ENCODE measurements around the gene GLI1.
A peak's percentile ranks its signal among the peaks of the same experiment; 100 is the strongest.
"Not testable (repeated sequence)": the region's sequence is repeated elsewhere in the genome, so short reads cannot be mapped to it uniquely, and the experiment has no call there.

Gene GLI1

GRCh38 chr12:57459750-57460467 lies at the start of gene GLI1:
GLI1 (plus strand) TSS chr12:57459785; CDS start chr12:57463692, 3,907 bp downstream.
- no peak for DNase-seq (ENCODE audit: low read depth in 3 of 3)

GRCh38 chr12:57410534-57410933 lies 49.1 kb upstream of the GLI1 start:
- no peak for DNase-seq (ENCODE audit: low read depth in 3 of 3)

- DNase-seq (ENCODE audit: low read depth in 3 of 3), result not testable (repeated sequence)
Observed at GRCh38 chr12:57414160-57414559, 45.4 kb upstream of the GLI1 start.

- no peak for DNase-seq (ENCODE audit: low read depth in 3 of 3)
Observed at GRCh38 chr12:57415088-57415487, 44.5 kb upstream of the GLI1 start.

- DNase-seq (ENCODE audit: low read depth in 3 of 3), result no peak
Observed at GRCh38 chr12:57416039-57416996, 43.3 kb upstream of the GLI1 start.

- no peak for DNase-seq (ENCODE audit: low read depth in 3 of 3)
Observed at GRCh38 chr12:57418255-57418654, 41.3 kb upstream of the GLI1 start.

GRCh38 chr12:57419495-57419894 lies 40.1 kb upstream of the GLI1 start:
- DNase-seq (ENCODE audit: low read depth in 3 of 3), result no peak

- DNase-seq (ENCODE audit: low read depth in 3 of 3), result no peak
Observed at GRCh38 chr12:57420482-57420881, 39.1 kb upstream of the GLI1 start.

GRCh38 chr12:57426948-57427347 lies 32.6 kb upstream of the GLI1 start:
- DNase-seq (ENCODE audit: low read depth in 3 of 3), result not testable (repeated sequence)

GRCh38 chr12:57428965-57429364 lies 30.6 kb upstream of the GLI1 start:
- no peak for DNase-seq (ENCODE audit: low read depth in 3 of 3)

- no peak for DNase-seq (ENCODE audit: low read depth in 3 of 3)
Observed at GRCh38 chr12:57429473-57430111, 30.0 kb upstream of the GLI1 start.

GRCh38 chr12:57430112-57430930 lies 29.3 kb upstream of the GLI1 start:
- DNase-seq (ENCODE audit: low read depth in 3 of 3), result peak in 2 of 3 donors; percentile 20 to 44

GRCh38 chr12:57430931-57431566 lies 28.5 kb upstream of the GLI1 start, which contains the start of gene R3HDM2:
R3HDM2 (minus strand) TSS chr12:57431043; CDS start chr12:57310428, 120,615 bp downstream.
- peak; percentile 92 to 93 (median 92) for DNase-seq (ENCODE audit: low read depth in 3 of 3)

GRCh38 chr12:57431654-57432188 lies 27.9 kb upstream of the GLI1 start:
- DNase-seq (ENCODE audit: low read depth in 3 of 3), result no peak

GRCh38 chr12:57433370-57433769 lies 26.2 kb upstream of the GLI1 start:
- no peak for DNase-seq (ENCODE audit: low read depth in 3 of 3)

GRCh38 chr12:57434517-57435223 lies 24.9 kb upstream of the GLI1 start, which contains the start of gene INHBC:
INHBC (plus strand) TSS chr12:57434784; CDS start chr12:57434887, 103 bp downstream.
- no peak for DNase-seq (ENCODE audit: low read depth in 3 of 3)

GRCh38 chr12:57435293-57435692 lies 24.3 kb upstream of the GLI1 start:
- DNase-seq (ENCODE audit: low read depth in 3 of 3), result no peak

GRCh38 chr12:57438400-57438799 lies 21.2 kb upstream of the GLI1 start:
- DNase-seq (ENCODE audit: low read depth in 3 of 3), result no peak

- DNase-seq (ENCODE audit: low read depth in 3 of 3), result no peak
Observed at GRCh38 chr12:57439762-57440266, 19.8 kb upstream of the GLI1 start.

All from stimulated activated CD4-positive, alpha-beta T cell treated with anti-CD3 and anti-CD28 coated beads, TNF-alpha, amount 100 ng/mL, for 48 hours (primary cell).